ENCODE results near the gene MCEMP1. TPM values are rescaled to one million over a fixed set of nuclear protein-coding genes. Genes with fewer than 3 reads are reported as not detected.

The MCEMP1 gene
- total and polyA plus RNA-seq, 2 of the 4 experiments (the other 2 are of a cell fraction): 0.15 TPM; not detected in 1

- no peak overlapping the region for H2BK120ac ChIP-seq (ENCODE audit: low read depth, low read length)
- no peaks in the 10 kb centered on the region for H3K36me3 ChIP-seq (ENCODE audit: control insufficient read depth, insufficient read depth, low read length)
- POLR2A ChIA-PET (ENCODE audit: unreplicated experiment): no interaction called here
- no peak overlapping the region for H2AK9ac ChIP-seq (replicated peaks; ENCODE audit: low read depth, low read length, poor library complexity)
- no peak overlapping the region for H3K23ac ChIP-seq (ENCODE audit: low read depth, low read length)
- no TSS peak for BruUV-seq (replicated peaks)
- H3K9ac ChIP-seq (ENCODE audit: low read depth, low read length): no peak overlapping the region
- H3K79me1 ChIP-seq (ENCODE audit: low read depth in 1 of 2, low read length in 2 of 2): no peaks in the 10 kb centered on the region
- H2BK20ac ChIP-seq (ENCODE audit: low read depth, low read length): no peak overlapping the region
- intact Hi-C loops (cut with micrococcal nuclease) (no loop called here), in situ Hi-C loops (cut with MboI; ENCODE audit: low sequenced_read_pairs) (no loop called here), dilution Hi-C loops (cut with HindIII; ENCODE audit: low sequenced_read_pairs, unreplicated experiment) (no loop called here)
- peaks cover 2% of the 10 kb centered on the region; the same call in 1 of the 2 replicates for H3K9me1 ChIP-seq (ENCODE audit: insufficient read depth, low read length)
- CTCF ChIA-PET: no interaction called here
- no peak overlapping the region for H3K18ac ChIP-seq (ENCODE audit: low read depth, low read length)
- no peak overlapping the region for H2AK5ac ChIP-seq (ENCODE audit: low read depth, low read length)
- no peak overlapping the region for H3K14ac ChIP-seq (replicated peaks; ENCODE audit: low read depth, low read length)
- DNase-seq (no peak), ATAC-seq (ENCODE audit: low read depth) (no peak)
- no peak overlapping the region for H3K56ac ChIP-seq (ENCODE audit: extremely low read depth, insufficient read depth, low read length)
- no peaks in the 10 kb centered on the region for H4K20me1 ChIP-seq (ENCODE audit: insufficient read depth, low read length)
- H2BK15ac ChIP-seq (ENCODE audit: low read depth, low read length): no peak overlapping the region
- peaks cover 3% of the 10 kb centered on the region; the same call in 1 of the 2 replicates for H3K27me3 ChIP-seq (ENCODE audit: control insufficient read depth, insufficient read depth, low read length)
- TF ChIP-seq MXI1 (IDR thresholded peaks at IDR 0.05; ENCODE audit: borderline replicate concordance, low read depth, low read length) (no peak), RAD21 (IDR thresholded peaks at IDR 0.05; ENCODE audit: low read length) (no peak), MAZ (IDR thresholded peaks at IDR 0.05; ENCODE audit: borderline replicate concordance, low read depth, low read length) (no peak), MAFK (IDR thresholded peaks at IDR 0.05; ENCODE audit: low read depth, low read length) (no peak), FOS (IDR thresholded peaks at IDR 0.05; ENCODE audit: low read depth, low read length) (no peak), USF2 (IDR thresholded peaks at IDR 0.05; ENCODE audit: low read depth, low read length) (no peak), NFE2L2 (IDR thresholded peaks at IDR 0.05; ENCODE audit: low read depth, low read length) (no peak), RCOR1 (IDR thresholded peaks at IDR 0.05; ENCODE audit: insufficient replicate concordance, low read length) (no peak), CTCF (conservative IDR thresholded peaks at IDR 0.05; ENCODE audit: low read depth, low read length) (no peak), ELK1 (IDR thresholded peaks at IDR 0.05; ENCODE audit: borderline replicate concordance, low read depth, low read length) (no peak), BHLHE40 (IDR thresholded peaks at IDR 0.05; ENCODE audit: low read depth, low read length) (no peak), POLR2A (IDR thresholded peaks at IDR 0.05; ENCODE audit: low read depth, low read length) (no peak)
- no peak overlapping the region for H4K5ac ChIP-seq (ENCODE audit: low read depth, low read length)
- no peak overlapping the region for H2BK5ac ChIP-seq (ENCODE audit: low read depth, low read length, poor library complexity, severe bottlenecking)
- no peak overlapping the region for H4K8ac ChIP-seq (ENCODE audit: low read depth in 2 of 2, low read length in 2 of 2)
- no peak overlapping the region for H3K27ac ChIP-seq (ENCODE audit: insufficient read depth, low read length)
- H4K91ac ChIP-seq (ENCODE audit: insufficient read depth, low read depth, low read length): no peak overlapping the region
- no peak overlapping the region for H3K4me2 ChIP-seq (ENCODE audit: low read depth, low read length)
- no peak overlapping the region for H2AFZ ChIP-seq (replicated peaks; ENCODE audit: low read length, poor library complexity)
- H3K9me3 ChIP-seq (ENCODE audit: control insufficient read depth, insufficient read depth, low read length): no peaks in the 10 kb centered on the region
- no peaks in the 10 kb centered on the region for H3K4me1 ChIP-seq (ENCODE audit: control insufficient read depth, insufficient read depth, low read length)
- H3K4ac ChIP-seq (ENCODE audit: low read depth, low read length): no peak overlapping the region
- H3K4me3 ChIP-seq (ENCODE audit: insufficient read depth, low read depth, low read length): no peak overlapping the region
- 86% methylated on average over 9 of the region's 14 CpGs; no CpG with 5 or more reads in 1 of the 2 experiments for WGBS, 2 experiments (ENCODE audit: extremely low coverage in 2 of 2, insufficient read length in 1 of 2)
These were observed 31.7 kb upstream of the MCEMP1 start for GRCh38 chr19:7645163-7645562.

Data from IMR-90 (cell line).